Esophagus muscularis mucosa (tissue), 3 donors: ENCODE measurements around the gene PIM1.

Experiments
- CTCF ChIP-seq, 3 experiments: fragments of 200-600 bp in 2 of 3; fragments of 450-650 bp in 1 of 3; sonication (generic) in 2 of 3; IDR thresholded peaks; one replicate each; pipeline ENCODE4 v1.5.1; 2017 to 2019; ENCODE audit warnings: antibody characterized with exemption in 3 of 3, mild to moderate bottlenecking in 2 of 3, moderate library complexity in 1 of 3
- POLR2A ChIP-seq: fragments of 450-650 bp; IDR thresholded peaks from one replicate; pipeline ENCODE4 v1.6.1; 2017; ENCODE audit warnings: antibody characterized with exemption, moderate library complexity, mild to moderate bottlenecking, low read depth

- TF ChIP-seq POLR2A (no peak), CTCF (IDR thresholded peaks at IDR 0.05) (no peak)
Measured at GRCh38 chr6:37222125-37222967, 52.4 kb downstream of the PIM1 start.
